Measurements from ENCODE around the gene TMEM132C.

DNA sequence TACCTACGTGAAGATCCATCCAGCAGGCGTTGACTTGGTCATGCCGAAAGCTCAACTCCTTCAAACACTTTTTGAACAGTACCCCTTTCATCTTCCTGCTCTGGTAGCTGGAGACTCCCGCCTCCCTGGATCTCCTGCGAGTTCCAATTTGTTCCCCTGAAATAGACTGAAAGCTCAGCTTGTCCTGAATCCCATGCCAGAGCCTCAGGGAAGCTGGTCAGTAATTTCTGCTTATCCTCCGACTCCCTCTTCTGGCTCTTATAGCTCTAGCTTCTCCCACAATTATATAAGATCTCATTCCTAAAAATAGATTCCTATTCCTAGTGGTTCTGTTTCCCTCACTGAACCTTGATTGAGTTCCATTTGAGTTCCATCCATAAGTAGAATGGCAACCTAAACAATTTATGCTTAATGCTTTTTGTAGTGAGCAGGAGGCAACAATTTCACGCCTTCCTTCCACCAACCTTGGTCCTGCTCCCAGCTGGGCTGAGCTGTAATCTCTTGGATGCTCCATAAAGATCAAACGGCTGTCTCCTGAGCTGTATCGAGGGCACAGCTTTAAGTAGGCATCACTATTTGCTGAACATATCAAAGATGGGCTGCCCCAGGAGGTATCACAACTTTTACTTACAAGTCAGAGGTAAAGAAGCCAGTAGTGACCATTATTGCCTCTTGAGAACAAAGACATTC, 8.0 kb upstream of the TMEM132C start:
- TF ChIP-seq, protein P1, sequence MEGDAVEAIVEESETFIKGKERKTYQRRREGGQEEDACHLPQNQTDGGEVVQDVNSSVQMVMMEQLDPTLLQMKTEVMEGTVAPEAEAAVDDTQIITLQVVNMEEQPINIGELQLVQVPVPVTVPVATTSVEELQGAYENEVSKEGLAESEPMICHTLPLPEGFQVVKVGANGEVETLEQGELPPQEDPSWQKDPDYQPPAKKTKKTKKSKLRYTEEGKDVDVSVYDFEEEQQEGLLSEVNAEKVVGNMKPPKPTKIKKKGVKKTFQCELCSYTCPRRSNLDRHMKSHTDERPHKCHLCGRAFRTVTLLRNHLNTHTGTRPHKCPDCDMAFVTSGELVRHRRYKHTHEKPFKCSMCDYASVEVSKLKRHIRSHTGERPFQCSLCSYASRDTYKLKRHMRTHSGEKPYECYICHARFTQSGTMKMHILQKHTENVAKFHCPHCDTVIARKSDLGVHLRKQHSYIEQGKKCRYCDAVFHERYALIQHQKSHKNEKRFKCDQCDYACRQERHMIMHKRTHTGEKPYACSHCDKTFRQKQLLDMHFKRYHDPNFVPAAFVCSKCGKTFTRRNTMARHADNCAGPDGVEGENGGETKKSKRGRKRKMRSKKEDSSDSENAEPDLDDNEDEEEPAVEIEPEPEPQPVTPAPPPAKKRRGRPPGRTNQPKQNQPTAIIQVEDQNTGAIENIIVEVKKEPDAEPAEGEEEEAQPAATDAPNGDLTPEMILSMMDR (conservative IDR thresholded peaks at IDR 0.05; ENCODE audit: low read depth, low read length) = no peak
- TF ChIP-seq MAFK (IDR thresholded peaks at IDR 0.05; ENCODE audit: low read depth, low read length) (no peak), POLR2A (IDR thresholded peaks at IDR 0.05; ENCODE audit: low read depth, low read length) (no peak), RAD21 (IDR thresholded peaks at IDR 0.05; ENCODE audit: low read length) (no peak), RCOR1 (IDR thresholded peaks at IDR 0.05; ENCODE audit: insufficient replicate concordance, low read length) (no peak), RFX5 (IDR thresholded peaks at IDR 0.05; ENCODE audit: low read depth, low read length) (no peak), SMC3 (IDR thresholded peaks at IDR 0.05; ENCODE audit: low read depth, low read length) (no peak), MAZ (IDR thresholded peaks at IDR 0.05; ENCODE audit: borderline replicate concordance, low read depth, low read length) (no peak), NFE2L2 (IDR thresholded peaks at IDR 0.05; ENCODE audit: low read depth, low read length) (no peak), FOS (IDR thresholded peaks at IDR 0.05; ENCODE audit: low read depth, low read length) (no peak), CEBPB (IDR thresholded peaks at IDR 0.05; ENCODE audit: low read depth, low read length) (no peak)
- TF ChIP-seq, protein P2, sequence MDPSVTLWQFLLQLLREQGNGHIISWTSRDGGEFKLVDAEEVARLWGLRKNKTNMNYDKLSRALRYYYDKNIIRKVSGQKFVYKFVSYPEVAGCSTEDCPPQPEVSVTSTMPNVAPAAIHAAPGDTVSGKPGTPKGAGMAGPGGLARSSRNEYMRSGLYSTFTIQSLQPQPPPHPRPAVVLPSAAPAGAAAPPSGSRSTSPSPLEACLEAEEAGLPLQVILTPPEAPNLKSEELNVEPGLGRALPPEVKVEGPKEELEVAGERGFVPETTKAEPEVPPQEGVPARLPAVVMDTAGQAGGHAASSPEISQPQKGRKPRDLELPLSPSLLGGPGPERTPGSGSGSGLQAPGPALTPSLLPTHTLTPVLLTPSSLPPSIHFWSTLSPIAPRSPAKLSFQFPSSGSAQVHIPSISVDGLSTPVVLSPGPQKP (IDR thresholded peaks at IDR 0.05; ENCODE audit: borderline replicate concordance, low read depth, low read length) = no peak

Measured in IMR-90 (cell line).